Natural killer cell (primary cell): ENCODE results near the gene OIT3. TPM values are rescaled to one million over a fixed set of nuclear protein-coding genes. Genes with fewer than 3 reads are reported as not detected.
"Not testable (repeated sequence)": the region's sequence is repeated elsewhere in the genome, so short reads cannot be mapped to it uniquely, and the experiment has no call there.

Experiments
- ATAC-seq, 3 donors: fragments of 150-1000 bp in 2 of 3; fragments of 200-7000 bp in 1 of 3; cut with Tn5 transposase; 1 replicate in 1 of 3; 2 replicates in 2 of 3; pipeline ENCODE4 v1.10.0; 2021; ENCODE audit warnings: mild to moderate bottlenecking in 2 of 3, moderate library complexity in 2 of 3
- DNase-seq, 2 donors: peaks; one replicate each; pipeline versions ENCODE4 v3.0.0 to v3.0.0-alpha.2; 2013 to 2021; ENCODE audit warnings: mixed read lengths in 1 of 2
- H3K27ac ChIP-seq: one replicate; pipeline ENCODE4 v1.5.1; 2013; ENCODE audit warnings: mild to moderate bottlenecking, low read length
- H3K27me3 ChIP-seq: one replicate; pipeline ENCODE4 v1.6.1; 2013; ENCODE audit warnings: low read length; ENCODE audit not compliant: control insufficient read depth, insufficient read depth
- H3K36me3 ChIP-seq: one replicate; pipeline ENCODE4 v1.6.1; 2013; ENCODE audit warnings: low read length; ENCODE audit not compliant: control insufficient read depth, insufficient read depth
- H3K4me1 ChIP-seq: one replicate; pipeline ENCODE4 v1.6.1; 2013; ENCODE audit warnings: low read length; ENCODE audit not compliant: control insufficient read depth, insufficient read depth
- H3K4me3 ChIP-seq: one replicate; pipeline ENCODE4 v1.5.1; 2013; ENCODE audit warnings: low read length
- H3K9me3 ChIP-seq: one replicate; pipeline ENCODE4 v1.6.1; 2013; ENCODE audit warnings: low read length; ENCODE audit not compliant: control insufficient read depth, insufficient read depth
- H3K27ac Mint-ChIP-seq, 2 donors: one replicate each; pipeline ENCODE4 v1.8.0; 2022; ENCODE audit warnings: mild to moderate bottlenecking in 2 of 2, mixed read lengths in 2 of 2, moderate library complexity in 1 of 2
- H3K27me3 Mint-ChIP-seq, 2 donors: one replicate each; pipeline ENCODE4 v1.8.0; 2022; ENCODE audit warnings: low read depth in 2 of 2, mixed read lengths in 2 of 2
- H3K36me3 Mint-ChIP-seq: one replicate; pipeline ENCODE4 v1.8.0; 2022; ENCODE audit warnings: mixed read lengths
- H3K4me1 Mint-ChIP-seq, 2 donors: one replicate each; pipeline ENCODE4 v1.8.0; 2022; ENCODE audit warnings: mixed read lengths in 2 of 2
- H3K4me3 Mint-ChIP-seq: one replicate; pipeline ENCODE4 v1.8.0; 2022; ENCODE audit warnings: mild to moderate bottlenecking, moderate library complexity, mixed read lengths
- H3K9me3 Mint-ChIP-seq, 2 donors: one replicate each; pipeline ENCODE4 v1.8.0; 2022; ENCODE audit warnings: mixed read lengths in 2 of 2
- CTCF ChIP-seq: fragments of 200-600 bp; IDR thresholded peaks from one replicate; pipeline ENCODE4 v1.8.0; 2022; ENCODE audit warnings: antibody characterized with exemption
- WGBS: methylation state at CpG from one replicate; pipeline ENCODE4 v1.1.7; 2013; ENCODE audit warnings: missing lambda C conversion rate; ENCODE audit not compliant: insufficient coverage; 5-methylcytosine and 5-hydroxymethylcytosine counted together
- intact Hi-C: fragments of 100-400 bp; cut with micrococcal nuclease; formaldehyde crosslinking; loops from one replicate; pipeline ENCODE4 v1.14.2; 2022
- total RNA-seq, 4 donors: library from RNA; stranded (reverse); fragments of 120-200 nt in 1 of 4; gene quantifications; one replicate each; pipeline versions ENCODE4 v1.2.3 to v1.2.4, GENCODE V29; 2013 to 2022

Gene OIT3
- total RNA-seq, 3 donors from 2014 or later (not counting 1 experiment from before 2014, with no cell fraction given) = not detected

GRCh38 chr10:72918352-72918751 is 24.8 kb downstream of the OIT3 start:
- Mint-ChIP-seq H3K4me3 (no peak overlapping the region), H3K4me1 (no peaks in the 10 kb centered on the region), H3K27me3 (peaks cover 16 to 43% of the 10 kb centered on the region in 2 donors), H3K9me3 (peaks cover 2 to 6% of the 10 kb centered on the region in 2 donors), H3K36me3 (peaks cover 21% of the 10 kb centered on the region), H3K27ac (no peak overlapping the region)
- no peaks in the 10 kb centered on the region for H3K9me3 ChIP-seq
- no peak overlapping the region for H3K27ac ChIP-seq
- H3K27me3 ChIP-seq = no peaks in the 10 kb centered on the region
- no peaks in the 10 kb centered on the region for H3K36me3 ChIP-seq
- 89% methylated on average over 8 of the region's 8 CpGs for WGBS
- intact Hi-C loops = no loop called here
- no peaks in the 10 kb centered on the region for H3K4me1 ChIP-seq
- no peak for DNase-seq
- TF ChIP-seq CTCF = no peak
- no peak for ATAC-seq
- no peak overlapping the region for H3K4me3 ChIP-seq

GRCh38 chr10:72921147-72921683 is 27.7 kb downstream of the OIT3 start:
- DNase-seq, H3K4me3 ChIP-seq, H3K4me3 Mint-ChIP-seq, H3K27ac Mint-ChIP-seq, H3K4me1 ChIP-seq, H3K36me3 ChIP-seq, H3K9me3 Mint-ChIP-seq, ATAC-seq, intact Hi-C loops, H3K27ac ChIP-seq, H3K4me1 Mint-ChIP-seq, H3K9me3 ChIP-seq, H3K27me3 ChIP-seq: not testable (repeated sequence)
- H3K36me3 Mint-ChIP-seq = peaks cover 21% of the 10 kb centered on the region
- WGBS = 92% methylated on average over 1 of the region's 1 CpG
- peaks cover 17 to 43% of the 10 kb centered on the region in 2 donors for H3K27me3 Mint-ChIP-seq

GRCh38 chr10:72924351-72924750 is 30.8 kb downstream of the OIT3 start:
- intact Hi-C loops = no loop called here
- H3K36me3 ChIP-seq = no peaks in the 10 kb centered on the region
- ATAC-seq (no peak), DNase-seq (no peak)
- Mint-ChIP-seq H3K36me3 (peaks cover 21% of the 10 kb centered on the region), H3K9me3 (peaks cover 2 to 6% of the 10 kb centered on the region in 2 donors), H3K4me1 (no peaks in the 10 kb centered on the region), H3K27ac (no peak overlapping the region), H3K27me3 (peaks cover 12 to 36% of the 10 kb centered on the region in 2 donors), H3K4me3 (no peak overlapping the region)
- H3K4me3 ChIP-seq = no peak overlapping the region
- 93% methylated on average over 13 of the region's 13 CpGs for WGBS
- no peak for TF ChIP-seq CTCF
- no peaks in the 10 kb centered on the region for H3K27me3 ChIP-seq
- no peak overlapping the region for H3K27ac ChIP-seq
- no peaks in the 10 kb centered on the region for H3K4me1 ChIP-seq
- H3K9me3 ChIP-seq = no peaks in the 10 kb centered on the region

- H3K36me3 ChIP-seq = no peaks in the 10 kb centered on the region
- ATAC-seq = no peak
- WGBS = 100% methylated on average over 3 of the region's 3 CpGs
Observed at GRCh38 chr10:72925951-72926465, 32.5 kb downstream of the OIT3 start.

More at GRCh38 chr10:72925951-72926465, 32.5 kb downstream of the OIT3 start:
- Histone ChIP-seq H3K9me3 (no peaks in the 10 kb centered on the region), H3K27me3 (no peaks in the 10 kb centered on the region), H3K27ac (no peak overlapping the region), H3K4me1 (no peaks in the 10 kb centered on the region), H3K4me3 (no peak overlapping the region)
- Mint-ChIP-seq H3K4me3 (no peak overlapping the region), H3K36me3 (peaks cover 11% of the 10 kb centered on the region), H3K9me3 (peaks cover 1 to 2% of the 10 kb centered on the region in 2 donors), H3K4me1 (no peaks in the 10 kb centered on the region), H3K27me3 (peaks cover 5 to 19% of the 10 kb centered on the region in 2 donors), H3K27ac (no peak overlapping the region)
- no peak for TF ChIP-seq CTCF
- intact Hi-C loops = no loop called here
- DNase-seq = no peak
